Lung (tissue), 12 donors: ENCODE measurements around the gene UNC80. TPM values are rescaled to one million over a fixed set of nuclear protein-coding genes. Genes with fewer than 3 reads are reported as not detected.

Source experiments
- ATAC-seq: fragments of 200-7000 bp; cut with Tn5 transposase; one replicate; pipeline ENCODE4 v1.9.1; 2020; ENCODE audit warnings: moderate number of reproducible peaks; ENCODE audit not compliant: insufficient read depth, low FRiP score
- DNase-seq, 3 donors: peaks; one replicate each; pipeline ENCODE4 v3.0.0-alpha.2; 2013 to 2017
- H3K27ac ChIP-seq, 2 donors: one replicate each; pipeline ENCODE4 v1.5.1; 2013; ENCODE audit warnings: mild to moderate bottlenecking in 2 of 2, moderate library complexity in 2 of 2, control low read depth in 1 of 2, inconsistent platforms in 1 of 2, low read depth in 1 of 2, low read length in 1 of 2
- H3K27me3 ChIP-seq, 3 donors: one replicate each; pipeline ENCODE4 v1.5.1; 2013; ENCODE audit warnings: low read length in 2 of 3; ENCODE audit not compliant: control insufficient read depth in 3 of 3, insufficient read depth in 3 of 3
- H3K36me3 ChIP-seq, 4 donors: one replicate each; pipeline ENCODE4 v1.5.1; 2013; ENCODE audit warnings: low read length in 4 of 4, mild to moderate bottlenecking in 1 of 4, moderate library complexity in 1 of 4; ENCODE audit not compliant: control insufficient read depth in 4 of 4, insufficient read depth in 4 of 4
- H3K4me1 ChIP-seq, 5 donors: one replicate each; pipeline ENCODE4 v1.5.1; 2013; ENCODE audit warnings: low read length in 5 of 5, mild to moderate bottlenecking in 2 of 5, moderate library complexity in 1 of 5; ENCODE audit not compliant: control insufficient read depth in 5 of 5, insufficient read depth in 5 of 5
- H3K4me3 ChIP-seq: one replicate; pipeline ENCODE4 v1.5.1; 2013; ENCODE audit warnings: mild to moderate bottlenecking, control low read depth, moderate library complexity
- H3K9ac ChIP-seq, 2 donors: one replicate each; pipeline ENCODE4 v1.5.1; 2013; ENCODE audit warnings: low read length in 2 of 2, control low read depth in 1 of 2; ENCODE audit not compliant: insufficient read depth in 1 of 2
- H3K9me3 ChIP-seq, 4 donors: one replicate each; pipeline ENCODE4 v1.5.1; 2013; ENCODE audit warnings: low read length in 3 of 4, mild to moderate bottlenecking in 1 of 4, moderate library complexity in 1 of 4; ENCODE audit not compliant: control insufficient read depth in 4 of 4, insufficient read depth in 3 of 4
- WGBS, 2 donors: extraction: QIAGEN DNeasy Blood & Tissue Kit; methylation state at CpG; one replicate each; pipeline ENCODE4 v1.1.7; 2013; 5-methylcytosine and 5-hydroxymethylcytosine counted together
- polyA plus RNA-seq, 2 donors: library from polyadenylated mRNA; stranded (reverse); fragments of 200-250 nt; gene quantifications; one replicate each; pipeline ENCODE4 v1.2.1, GENCODE V29; 2013
- total RNA-seq, 2 donors: library from RNA; depleted of rRNA in 1 of 2; stranded (reverse); fragments of >200 nt in 1 of 2; gene quantifications; one replicate each; pipeline ENCODE4 v1.2.1, GENCODE V29; 2014 to 2021
- TF ChIP-seq, protein P1 (sequence below): IDR thresholded peaks from 2 replicates; pipeline ENCODE4 v1.5.1; 2012; ENCODE audit warnings: mild to moderate bottlenecking; ENCODE audit errors: control extremely low read depth, extremely low read depth
- donor health status: control.
- donor health status: control.
- donor health status: Bipolar disorder and iron deficiency.
- donor health status: healthy.
- donor health status: DM: yes; HTN: yes; CAD: no.

The UNC80 gene
- total and polyA plus RNA-seq, 4 donors = under 0.01 to 2.2 (median 0.03) TPM

DNA sequence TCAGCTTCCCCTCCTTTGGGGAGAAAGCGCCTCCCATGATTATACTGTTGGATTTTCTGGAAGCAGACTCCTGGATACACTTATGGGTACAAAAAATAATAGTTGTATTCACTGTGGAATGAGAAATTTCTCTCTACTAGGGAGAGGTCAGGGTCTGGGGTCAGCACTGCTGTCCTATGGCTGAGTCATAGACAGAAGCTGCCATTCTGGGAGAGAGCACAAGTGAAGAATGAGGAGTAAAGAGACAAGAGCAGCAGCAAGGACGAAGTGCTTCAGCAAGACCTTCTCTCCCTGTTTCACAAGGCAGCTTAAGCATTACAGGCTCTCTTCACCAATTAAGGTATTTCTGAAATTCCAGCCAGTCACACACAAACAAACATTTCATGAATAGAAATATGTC, 10.1 kb upstream of the UNC80 start:
- ATAC-seq = no peak
- Histone ChIP-seq H3K27ac (no peak overlapping the region), H3K4me3 (no peak overlapping the region), H3K9ac (no peak overlapping the region), H3K4me1 (no peaks in the 10 kb centered on the region), H3K36me3 (no peaks in the 10 kb centered on the region), H3K9me3 (no peaks in the 10 kb centered on the region), H3K27me3 (no peaks in the 10 kb centered on the region)
- TF ChIP-seq, protein P1, sequence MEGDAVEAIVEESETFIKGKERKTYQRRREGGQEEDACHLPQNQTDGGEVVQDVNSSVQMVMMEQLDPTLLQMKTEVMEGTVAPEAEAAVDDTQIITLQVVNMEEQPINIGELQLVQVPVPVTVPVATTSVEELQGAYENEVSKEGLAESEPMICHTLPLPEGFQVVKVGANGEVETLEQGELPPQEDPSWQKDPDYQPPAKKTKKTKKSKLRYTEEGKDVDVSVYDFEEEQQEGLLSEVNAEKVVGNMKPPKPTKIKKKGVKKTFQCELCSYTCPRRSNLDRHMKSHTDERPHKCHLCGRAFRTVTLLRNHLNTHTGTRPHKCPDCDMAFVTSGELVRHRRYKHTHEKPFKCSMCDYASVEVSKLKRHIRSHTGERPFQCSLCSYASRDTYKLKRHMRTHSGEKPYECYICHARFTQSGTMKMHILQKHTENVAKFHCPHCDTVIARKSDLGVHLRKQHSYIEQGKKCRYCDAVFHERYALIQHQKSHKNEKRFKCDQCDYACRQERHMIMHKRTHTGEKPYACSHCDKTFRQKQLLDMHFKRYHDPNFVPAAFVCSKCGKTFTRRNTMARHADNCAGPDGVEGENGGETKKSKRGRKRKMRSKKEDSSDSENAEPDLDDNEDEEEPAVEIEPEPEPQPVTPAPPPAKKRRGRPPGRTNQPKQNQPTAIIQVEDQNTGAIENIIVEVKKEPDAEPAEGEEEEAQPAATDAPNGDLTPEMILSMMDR = no peak
- DNase-seq = no peak
- WGBS, 2 donors = 52 to 63% methylated on average over 2 of the region's 2 CpGs

DNA sequence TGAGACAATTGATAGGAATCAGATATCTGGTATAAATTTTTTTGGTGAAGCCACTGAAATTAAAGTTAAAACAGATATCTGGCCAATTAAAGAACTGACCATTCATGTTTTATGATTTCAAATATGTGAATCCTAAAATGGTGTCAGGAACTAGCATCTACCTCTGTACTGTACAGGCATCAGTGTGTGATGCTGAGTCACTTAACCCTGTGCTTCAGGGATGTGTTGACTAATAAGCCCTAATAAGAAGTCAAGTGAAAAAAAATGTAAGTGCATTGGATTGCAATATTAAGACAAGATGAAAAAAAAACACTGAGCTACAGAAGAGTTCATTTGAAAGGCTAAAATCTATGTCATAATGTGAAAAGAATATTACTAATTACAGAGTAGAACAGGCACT, 9.1 kb upstream of the UNC80 start:
- no peak for ATAC-seq
- H3K4me1 ChIP-seq = no peaks in the 10 kb centered on the region
- H3K4me3 ChIP-seq = no peak overlapping the region
- H3K27ac ChIP-seq = no peak overlapping the region
- TF ChIP-seq, protein P1 = no peak
- H3K9ac ChIP-seq = no peak overlapping the region
- no peaks in the 10 kb centered on the region for H3K36me3 ChIP-seq
- no peaks in the 10 kb centered on the region for H3K27me3 ChIP-seq
- no peaks in the 10 kb centered on the region for H3K9me3 ChIP-seq
- no peak for DNase-seq

DNA sequence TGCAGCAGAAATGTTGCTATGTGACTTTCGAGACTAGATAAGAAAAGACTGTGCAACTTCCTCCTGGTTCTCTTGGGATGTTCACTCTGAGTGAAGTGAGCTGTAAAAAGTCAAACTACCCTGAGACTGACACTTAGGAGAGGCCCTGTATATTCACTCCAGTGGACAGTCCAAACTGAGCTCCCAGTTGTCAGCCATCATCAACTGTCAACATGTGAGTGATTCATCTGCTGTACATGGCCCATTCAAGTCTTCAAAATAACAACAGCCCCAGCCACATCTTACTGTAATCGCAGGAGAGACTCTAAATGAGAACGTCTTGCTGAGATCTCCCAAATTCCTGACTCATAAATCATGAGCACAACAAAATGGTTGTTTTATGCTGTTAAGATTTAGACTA, 8.5 kb upstream of the UNC80 start:
- 68 to 72% methylated on average over 3 of the region's 3 CpGs for WGBS, 2 donors
- H3K27ac ChIP-seq = no peak overlapping the region
- ATAC-seq (no peak), DNase-seq (no peak)
- no peak overlapping the region for H3K4me3 ChIP-seq
- TF ChIP-seq, protein P1 = no peak
- no peaks in the 10 kb centered on the region for H3K27me3 ChIP-seq
- H3K4me1 ChIP-seq = no peaks in the 10 kb centered on the region
- H3K9me3 ChIP-seq = no peaks in the 10 kb centered on the region
- H3K36me3 ChIP-seq = no peaks in the 10 kb centered on the region
- no peak overlapping the region for H3K9ac ChIP-seq

DNA sequence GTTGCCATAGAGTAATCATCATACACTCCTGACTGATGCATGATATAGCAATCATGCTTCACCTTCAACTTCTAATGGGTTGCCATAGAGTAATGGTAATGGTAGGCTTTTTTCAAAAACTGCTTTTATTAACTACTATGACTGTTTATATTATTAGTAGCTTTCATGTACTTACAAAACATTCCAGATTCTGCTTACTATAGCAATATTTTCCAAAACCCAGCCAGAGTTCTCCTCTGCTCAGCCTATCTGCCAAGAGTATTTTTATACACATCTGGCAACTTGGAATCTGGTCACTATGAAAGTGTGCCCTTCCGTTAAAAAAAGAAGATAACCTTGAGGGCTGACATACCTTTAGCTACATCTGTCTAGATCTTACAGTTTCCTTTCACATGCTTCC, 5.0 kb upstream of the UNC80 start:
- no peak overlapping the region for H3K27ac ChIP-seq
- ATAC-seq (no peak), DNase-seq (no peak)
- H3K36me3 ChIP-seq = no peaks in the 10 kb centered on the region
- TF ChIP-seq, protein P1 = no peak
- H3K4me3 ChIP-seq = no peak overlapping the region
- H3K27me3 ChIP-seq = peaks cover 0 to 5% (median 0%) of the 10 kb centered on the region in 3 donors
- WGBS, 2 donors = 75 to 86% methylated on average over 1 of the region's 1 CpG
- no peak overlapping the region for H3K9ac ChIP-seq
- peaks cover 0 to 4% (median 3%) of the 10 kb centered on the region in 5 donors for H3K4me1 ChIP-seq
- H3K9me3 ChIP-seq = no peaks in the 10 kb centered on the region
